Urothelium cell line (cell line): ENCODE results near the gene OSBPL10.
"Not testable (repeated sequence)": the region's sequence is repeated elsewhere in the genome, so short reads cannot be mapped to it uniquely, and the experiment has no call there.

Experiments used
- DNase-seq: peaks from one replicate; pipeline ENCODE4 v3.0.0; 2011; ENCODE audit warnings: low spot score, mixed read lengths
- FAIRE-seq: peaks from 2 replicates; lab custom pipeline; 2011; peaks lifted over from hg19 to GRCh38; lab: Jason Lieb, UNC

Gene OSBPL10

DNA sequence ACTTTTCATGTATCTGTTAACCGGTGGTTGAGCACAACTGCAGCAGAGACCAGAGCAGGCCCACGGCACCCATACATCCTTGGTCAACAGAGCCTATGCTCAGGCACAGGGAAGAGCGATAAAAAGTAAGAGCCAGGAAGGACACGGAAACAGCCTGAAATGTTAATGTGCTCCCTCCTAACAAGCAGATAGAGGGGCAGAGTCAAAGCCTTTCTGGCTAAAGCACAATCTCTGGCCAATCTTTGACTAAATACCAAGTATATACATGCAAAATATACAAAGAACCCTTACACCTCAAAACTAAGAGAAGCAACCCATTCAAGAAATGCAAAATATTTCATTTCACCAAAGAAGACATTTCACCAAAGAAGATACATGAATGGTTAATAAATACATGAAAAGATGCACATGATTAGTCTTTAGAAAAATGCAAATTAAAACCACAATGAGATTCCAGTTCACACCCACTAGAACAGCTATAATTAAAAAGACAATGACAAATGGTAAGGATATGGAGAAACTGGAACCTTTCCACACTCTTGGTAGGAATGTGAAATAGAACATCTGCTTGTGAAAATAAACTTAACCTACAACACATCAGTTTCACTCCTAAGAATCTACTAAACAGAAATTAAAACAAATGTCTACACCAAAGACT, 88.0 kb downstream of the OSBPL10 start:
- FAIRE-seq (no peak), DNase-seq (no peak)

DNA sequence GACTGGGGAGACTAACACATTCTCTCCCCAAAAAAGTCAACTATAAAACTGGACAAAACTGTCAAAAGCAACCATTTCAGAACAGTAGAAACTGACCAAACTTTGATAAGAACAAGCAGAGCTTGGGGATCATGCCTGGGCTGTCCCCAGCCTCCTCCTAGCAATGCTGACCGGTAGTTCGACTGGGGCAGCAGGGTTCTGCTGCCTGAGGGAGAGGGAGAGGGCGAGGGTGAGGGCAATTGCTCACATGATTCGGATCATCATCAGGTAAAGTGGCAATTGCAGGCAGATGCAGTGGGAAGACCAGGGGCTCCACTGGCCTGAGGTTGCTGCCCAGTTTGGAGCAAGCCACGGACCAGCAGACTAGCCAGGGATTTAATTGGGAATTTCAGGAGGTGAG, 88.6 kb downstream of the OSBPL10 start:
- FAIRE-seq: no peak
- DNase-seq: no peak

DNA sequence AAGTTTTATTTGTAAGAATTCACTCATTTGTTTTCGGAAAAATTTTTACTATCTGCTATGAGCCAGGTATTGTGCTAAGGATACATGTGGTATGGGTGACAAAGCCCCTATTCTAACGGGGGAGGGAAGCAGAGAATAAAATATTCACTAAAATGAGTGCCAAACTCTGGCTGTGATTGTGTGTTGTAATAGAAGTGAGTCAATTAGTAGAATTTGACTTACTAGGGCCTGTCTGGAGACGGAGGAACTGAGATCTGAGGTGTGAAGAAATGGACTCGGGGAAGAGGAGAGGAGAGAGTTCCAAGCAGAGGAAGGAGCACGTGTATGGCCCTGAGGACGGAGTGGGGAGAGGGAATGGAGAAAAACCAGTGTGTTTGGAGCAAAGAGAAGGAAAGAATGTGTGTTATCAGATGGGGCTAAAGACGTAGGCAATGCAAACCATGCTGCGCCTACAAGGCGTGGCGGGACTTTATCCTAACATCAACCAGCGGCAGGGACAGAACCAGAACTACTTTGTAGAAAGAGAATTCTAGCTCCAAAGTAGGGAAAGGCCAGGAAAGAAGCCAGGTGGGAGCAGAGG, 89.1 kb downstream of the OSBPL10 start:
- no peak for DNase-seq
- no peak for FAIRE-seq

DNA sequence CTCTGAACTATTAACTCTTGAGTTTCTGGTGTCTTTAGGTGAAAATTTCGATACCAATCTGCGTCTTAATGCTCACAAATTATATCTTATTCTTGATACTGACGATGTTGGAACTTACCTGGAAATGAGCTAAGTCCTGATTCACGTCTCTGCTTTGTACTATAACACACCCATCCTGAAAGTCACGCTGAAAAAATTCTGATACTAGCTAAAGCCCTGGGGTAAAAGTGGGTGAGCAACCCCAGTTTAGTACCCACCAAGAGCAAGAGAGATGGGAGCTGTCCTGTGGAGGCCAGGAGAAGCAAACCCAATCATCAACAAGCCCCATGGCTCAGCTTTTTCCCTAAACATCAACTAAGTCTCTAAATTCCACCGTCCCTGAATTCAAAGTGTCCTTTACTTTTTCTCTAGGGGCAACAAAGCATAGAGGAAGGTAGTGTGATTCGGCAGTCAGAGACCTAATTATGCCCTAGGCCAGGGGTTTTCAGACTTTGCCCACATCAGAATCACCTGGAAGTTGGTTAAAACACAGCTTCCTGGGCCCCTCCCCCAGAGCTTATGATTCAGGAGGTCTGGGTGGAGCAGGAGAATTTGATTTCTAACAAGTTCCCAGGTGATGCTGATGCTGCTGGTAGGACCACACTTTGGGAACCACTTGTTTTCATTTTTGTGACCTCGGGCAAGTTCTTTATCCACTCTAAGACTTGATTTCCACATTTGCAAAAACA, 90.2 kb downstream of the OSBPL10 start:
- DNase-seq: no peak
- no peak for FAIRE-seq

DNA sequence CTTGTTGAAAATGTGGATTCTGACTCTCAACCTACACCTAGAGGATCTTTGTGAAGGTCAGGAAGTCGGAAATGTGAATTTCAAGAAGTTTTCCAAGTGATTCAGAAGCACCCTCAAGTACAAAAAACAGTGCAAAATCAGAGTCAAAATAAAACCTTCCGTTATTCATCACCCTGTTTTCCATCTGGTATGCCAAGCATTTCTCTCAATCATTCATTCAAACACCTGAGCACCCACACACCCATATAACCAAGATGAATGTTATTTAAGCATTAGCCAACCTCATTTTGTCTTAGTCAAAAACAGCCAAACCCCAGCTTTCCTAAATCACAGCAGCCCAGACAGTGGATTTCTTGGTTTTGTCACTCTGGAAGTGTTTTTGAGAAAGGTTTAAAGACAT, 91.1 kb downstream of the OSBPL10 start:
- DNase-seq: no peak
- FAIRE-seq: no peak

DNA sequence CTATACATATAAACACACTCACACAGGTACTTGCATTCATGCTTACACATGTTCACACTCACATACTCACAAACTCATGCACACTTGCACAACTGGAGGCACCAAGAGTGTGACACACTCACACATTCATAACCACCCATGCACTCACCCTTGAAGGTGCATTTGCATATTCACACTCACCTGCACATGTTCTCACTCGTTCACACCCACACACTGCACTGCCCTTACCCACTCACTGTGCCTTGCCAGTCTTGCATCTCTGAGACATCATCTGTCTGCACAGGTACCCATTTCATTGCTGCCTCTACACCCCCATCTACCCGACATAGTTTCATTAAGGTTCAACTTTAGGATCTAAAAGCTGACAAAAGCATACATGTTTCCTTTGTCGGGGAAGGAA, 95.8 kb downstream of the OSBPL10 start:
- FAIRE-seq (no peak), DNase-seq (no peak)

DNA sequence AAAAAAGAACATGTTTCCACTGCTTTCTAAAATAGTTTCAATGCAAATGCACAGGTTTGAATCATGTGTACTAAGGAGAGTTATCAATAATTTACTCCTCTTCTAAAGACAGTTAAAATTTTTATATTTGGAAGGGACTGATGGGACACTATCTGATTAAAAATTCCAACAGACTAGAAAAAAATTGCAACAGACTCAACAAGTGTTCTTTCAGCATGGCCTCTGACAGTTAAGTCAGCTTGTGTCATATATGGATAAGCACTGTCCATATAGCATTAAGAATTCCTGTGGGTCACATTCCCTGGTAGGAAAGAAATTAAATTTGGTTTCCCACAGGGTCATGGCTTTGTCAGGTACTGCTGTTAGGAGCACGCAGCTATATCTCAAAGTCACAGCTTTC, 96.8 kb downstream of the OSBPL10 start:
- DNase-seq (no peak), FAIRE-seq (no peak)

DNA sequence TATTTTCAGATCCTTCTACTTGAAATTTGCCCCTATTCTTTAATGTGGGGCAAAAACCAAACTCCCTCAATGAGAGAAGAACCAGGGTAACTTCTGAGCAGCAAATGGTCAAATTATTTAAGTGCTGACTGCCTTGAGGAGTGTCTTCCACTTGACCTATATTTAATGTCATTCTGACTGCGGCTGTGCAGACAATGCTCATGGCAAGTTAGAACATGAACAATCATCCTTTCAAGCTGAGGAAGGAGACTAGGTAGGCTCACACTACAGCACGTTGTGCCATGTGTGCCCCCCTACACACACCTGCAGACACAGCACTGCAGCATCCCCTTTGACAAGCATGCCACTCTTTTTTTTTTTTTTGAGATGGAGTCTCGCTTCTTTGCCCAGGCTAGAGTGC, 98.2 kb downstream of the OSBPL10 start:
- DNase-seq: no peak
- no peak for FAIRE-seq

DNA sequence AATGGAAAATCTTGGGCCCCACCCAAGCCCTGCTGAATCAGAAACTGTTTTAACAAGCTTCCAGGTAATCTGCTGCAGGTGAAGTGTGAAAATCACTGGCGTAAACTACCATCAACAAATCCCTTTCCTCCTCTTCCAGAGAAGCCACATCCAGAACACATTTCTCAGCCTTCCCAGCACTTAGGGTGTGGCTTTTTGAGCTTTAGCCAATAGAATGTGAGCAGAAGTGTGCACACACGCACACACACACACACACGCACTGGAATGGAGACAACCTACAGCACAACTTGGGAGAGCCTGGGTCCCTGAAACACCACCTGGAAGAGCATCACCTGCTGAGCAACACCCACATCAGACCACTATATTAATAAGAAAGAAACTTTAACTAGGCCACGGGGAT, 98.6 kb downstream of the OSBPL10 start:
- DNase-seq (no peak), FAIRE-seq (no peak)

DNA sequence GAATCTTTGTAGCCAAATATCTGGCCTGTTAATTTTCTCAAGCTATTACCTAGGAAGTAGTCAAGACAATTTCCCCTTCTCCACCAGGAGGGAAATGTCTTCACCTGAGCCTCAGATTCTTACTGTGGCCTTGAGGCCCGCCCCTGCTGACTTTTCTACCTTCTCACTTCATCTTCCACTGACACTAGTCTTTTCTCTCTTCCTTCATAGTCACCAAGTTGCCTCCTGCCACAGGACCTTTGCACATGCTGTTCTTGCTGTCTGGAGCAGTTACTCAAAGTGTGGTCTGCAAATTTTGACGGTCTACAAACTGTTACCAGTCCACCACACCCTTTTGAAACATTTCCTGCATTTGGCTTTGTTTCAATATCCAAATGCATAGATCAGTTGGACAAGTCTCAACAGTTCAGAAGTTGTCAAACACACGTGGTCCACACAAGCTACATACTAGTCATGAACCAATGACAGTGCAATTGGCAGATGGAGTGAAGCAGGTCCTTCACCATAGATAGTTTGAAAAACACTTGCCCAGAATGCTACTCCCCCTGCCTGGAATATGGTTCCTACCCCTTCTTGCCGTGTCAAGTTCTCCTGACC, 100.5 kb downstream of the OSBPL10 start:
- no peak for FAIRE-seq

DNA sequence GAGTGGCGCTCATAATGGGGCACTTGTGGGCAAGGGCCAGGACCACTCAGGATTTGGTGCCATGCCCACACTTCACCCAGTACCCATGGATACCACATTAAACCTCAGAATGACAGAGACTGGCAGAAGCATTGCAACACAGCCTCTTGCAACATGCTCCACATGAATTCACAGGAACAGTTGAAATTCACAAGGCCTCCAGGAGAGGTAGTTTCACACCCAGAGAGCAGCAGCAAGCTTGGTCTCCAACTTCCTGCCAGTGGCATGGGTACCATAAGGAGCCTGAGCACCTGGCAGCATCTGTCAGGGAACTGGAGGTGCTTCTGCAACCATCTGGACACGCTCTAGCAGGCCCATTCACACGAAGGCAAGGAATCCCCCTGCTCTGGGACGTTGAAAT, 101.0 kb downstream of the OSBPL10 start:
- DNase-seq: no peak
- FAIRE-seq: no peak

More for the DNA sequence above, 100.5 kb downstream of the OSBPL10 start:
- DNase-seq: no peak

DNA sequence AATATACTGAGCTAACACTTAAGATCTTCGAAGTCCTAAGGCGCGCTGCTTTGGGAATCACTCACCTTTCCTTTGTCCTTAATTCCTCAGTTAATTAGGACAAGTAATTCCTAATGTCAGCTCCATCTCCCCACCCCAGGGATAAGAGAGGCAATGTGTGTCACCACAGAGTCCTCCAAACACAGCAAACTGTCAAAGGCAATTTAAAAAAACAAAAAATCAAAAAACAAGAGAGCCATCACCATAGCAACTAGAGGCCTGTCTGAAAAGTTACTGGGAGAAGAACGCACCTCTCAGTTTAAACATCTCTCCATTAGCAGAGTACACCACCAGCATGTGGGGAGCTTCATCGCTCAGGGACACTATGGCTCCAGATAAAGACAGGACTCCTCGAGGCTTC, 101.7 kb downstream of the OSBPL10 start:
- DNase-seq (no peak), FAIRE-seq (no peak)

DNA sequence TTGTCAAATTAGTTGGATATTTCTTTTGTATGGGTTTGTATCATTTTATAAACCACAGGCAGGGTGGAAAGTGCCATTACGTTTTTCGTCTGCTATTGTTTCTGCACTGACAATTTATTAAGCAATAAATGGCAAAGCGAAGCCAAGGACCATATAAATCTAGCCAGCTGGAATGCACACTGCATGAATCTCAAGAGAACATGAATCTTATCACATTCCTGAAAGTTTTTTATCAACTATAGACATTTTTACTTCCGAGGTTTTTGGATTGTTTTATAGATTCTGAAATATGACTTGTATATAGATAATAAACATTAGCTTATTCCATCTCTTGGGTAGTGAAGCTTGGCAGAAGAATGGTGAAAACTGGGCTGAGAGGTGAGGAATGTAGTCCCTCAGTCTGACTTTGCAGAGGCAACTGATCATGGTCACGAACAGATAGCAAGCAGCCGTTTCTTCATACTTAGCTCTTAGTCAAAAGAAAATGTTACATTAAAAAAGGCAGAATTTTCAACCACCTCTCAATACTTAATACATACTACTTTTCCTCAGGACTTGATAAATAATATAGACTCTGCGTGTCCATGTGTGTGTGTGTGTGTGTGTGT, 102.7 kb downstream of the OSBPL10 start:
- FAIRE-seq: no peak
- no peak for DNase-seq

DNA sequence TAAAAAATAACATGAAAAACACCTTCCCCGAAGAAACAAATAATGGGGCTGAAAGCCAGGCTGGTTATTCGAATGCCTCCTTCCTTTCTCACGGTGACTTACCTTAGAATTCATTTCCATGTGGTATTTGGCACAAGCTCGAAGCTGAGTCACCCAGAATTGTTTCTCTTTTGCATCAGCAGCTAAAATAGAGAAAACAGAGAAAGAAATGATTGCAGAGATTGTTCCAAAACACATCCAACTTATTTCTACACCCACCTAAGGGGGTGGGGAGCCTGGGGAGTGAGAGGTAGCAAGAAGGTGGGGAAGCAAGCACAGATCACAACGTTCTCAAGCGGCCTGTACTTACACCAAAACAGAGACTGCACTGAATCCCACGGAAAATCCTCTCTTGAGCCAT, 104.7 kb downstream of the OSBPL10 start:
- DNase-seq (peak; percentile 36), FAIRE-seq (no peak)

DNA sequence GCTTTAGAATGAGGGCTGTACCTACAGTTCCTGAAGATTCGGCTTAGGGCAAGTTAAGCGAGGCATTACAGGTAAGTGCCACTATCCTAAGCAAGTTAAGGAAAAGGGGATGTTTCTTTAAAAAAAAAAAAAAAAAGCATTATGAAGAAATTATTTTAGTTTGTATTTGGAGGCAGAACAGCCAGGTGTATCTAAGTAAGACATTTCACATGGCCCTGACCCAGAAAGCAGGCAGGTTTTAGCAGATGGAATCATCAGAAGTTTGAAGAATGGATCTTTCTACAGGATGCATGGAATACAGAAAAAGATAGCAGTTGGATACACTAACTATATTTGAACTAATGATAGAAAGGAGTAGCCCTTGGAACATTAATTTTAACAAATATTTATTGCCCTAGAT, 105.6 kb downstream of the OSBPL10 start:
- FAIRE-seq (no peak), DNase-seq (no peak)

DNA sequence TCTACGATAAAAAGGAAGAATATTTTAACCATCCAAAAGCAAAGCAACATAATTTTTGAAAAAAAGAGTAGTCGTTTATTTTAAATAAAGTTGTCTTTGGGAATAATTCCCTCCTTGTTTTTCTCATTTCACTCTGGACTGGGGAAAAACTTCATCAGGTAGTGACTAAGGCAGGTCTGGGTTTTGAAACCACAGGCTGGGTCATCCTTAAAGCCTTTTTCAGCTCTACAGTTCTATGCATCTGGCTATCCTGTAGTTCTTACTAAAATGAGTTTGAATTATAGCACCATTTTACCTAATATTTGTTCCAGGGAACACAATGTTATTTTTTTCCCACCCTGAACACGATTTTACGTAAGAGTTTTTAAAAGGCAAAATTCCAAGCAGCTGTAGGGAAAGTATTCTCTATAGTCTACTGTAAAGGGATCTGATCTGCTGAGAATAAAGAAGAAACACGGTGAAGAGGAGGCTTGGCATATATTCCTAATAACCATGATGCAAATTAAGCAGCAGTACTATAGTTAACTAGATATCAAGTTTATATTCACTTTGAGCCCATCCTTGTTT, 107.7 kb downstream of the OSBPL10 start:
- DNase-seq (no peak), FAIRE-seq (no peak)

DNA sequence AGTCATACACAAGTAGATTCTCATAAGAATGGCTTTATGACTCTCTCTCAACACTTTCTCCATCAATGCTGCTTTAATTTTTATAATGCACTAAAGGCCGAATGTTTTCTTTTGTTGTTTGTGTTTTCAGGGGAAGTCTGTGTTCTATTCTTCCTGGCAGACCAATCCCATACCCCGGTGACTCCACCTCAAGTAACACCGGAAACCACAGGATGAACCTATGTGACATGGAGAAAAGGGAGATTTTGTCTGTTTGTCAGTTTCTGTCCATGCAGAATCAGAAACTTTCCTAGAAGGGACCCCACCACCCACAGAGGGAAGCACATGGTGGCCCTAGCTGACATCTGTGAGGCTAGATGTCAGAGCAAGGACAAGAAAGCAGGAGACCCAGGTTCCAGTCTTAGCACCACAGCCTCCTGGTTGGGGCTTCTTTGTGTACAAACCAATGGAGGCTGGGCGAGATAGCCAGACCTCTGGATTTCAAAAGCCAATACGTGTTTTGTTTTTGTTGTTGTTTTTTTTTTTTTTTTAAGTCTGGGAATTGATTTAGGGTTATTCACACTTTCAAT, 109.0 kb downstream of the OSBPL10 start:
- DNase-seq: no peak
- no peak for FAIRE-seq

DNA sequence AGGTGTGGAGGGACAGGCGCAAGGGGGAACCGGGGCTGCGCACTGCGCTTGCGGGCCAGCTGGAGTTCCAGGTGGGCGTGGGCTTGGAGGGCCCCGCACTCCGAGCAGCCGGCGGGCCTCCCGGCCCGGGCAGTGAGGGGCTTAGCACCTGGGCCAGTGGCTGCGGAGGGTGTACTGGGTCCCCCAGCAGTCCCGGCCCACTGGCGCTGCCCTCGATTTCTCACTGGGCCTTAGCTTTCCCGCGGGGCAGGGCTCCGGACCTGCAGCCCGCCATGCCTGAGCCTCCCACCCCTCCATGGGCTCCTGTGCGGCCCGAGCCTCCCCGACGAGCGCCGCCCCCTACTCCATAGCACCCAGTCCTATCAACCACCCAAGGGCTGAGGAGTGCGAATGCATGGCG, 111.0 kb downstream of the OSBPL10 start:
- not testable (repeated sequence) for DNase-seq, FAIRE-seq

DNA sequence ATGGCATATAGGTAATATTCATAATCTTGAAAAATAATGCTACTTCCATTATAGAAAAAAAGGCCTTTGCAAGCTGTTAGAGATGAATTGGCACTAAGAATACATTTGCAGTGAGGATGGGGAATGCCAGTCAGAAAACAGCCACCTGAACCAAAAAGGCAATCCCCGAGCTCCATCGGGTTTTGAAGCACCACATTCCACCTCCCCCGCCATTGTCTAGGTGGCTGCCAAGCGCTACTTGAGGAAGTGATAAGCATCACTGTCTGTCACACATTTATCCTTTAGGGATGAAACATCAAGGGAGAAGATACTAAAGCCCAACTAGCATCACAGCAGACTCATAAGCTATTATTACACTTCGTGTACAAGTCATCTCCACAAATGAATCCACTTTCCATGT, 112.8 kb downstream of the OSBPL10 start:
- no peak for DNase-seq
- no peak for FAIRE-seq

DNA sequence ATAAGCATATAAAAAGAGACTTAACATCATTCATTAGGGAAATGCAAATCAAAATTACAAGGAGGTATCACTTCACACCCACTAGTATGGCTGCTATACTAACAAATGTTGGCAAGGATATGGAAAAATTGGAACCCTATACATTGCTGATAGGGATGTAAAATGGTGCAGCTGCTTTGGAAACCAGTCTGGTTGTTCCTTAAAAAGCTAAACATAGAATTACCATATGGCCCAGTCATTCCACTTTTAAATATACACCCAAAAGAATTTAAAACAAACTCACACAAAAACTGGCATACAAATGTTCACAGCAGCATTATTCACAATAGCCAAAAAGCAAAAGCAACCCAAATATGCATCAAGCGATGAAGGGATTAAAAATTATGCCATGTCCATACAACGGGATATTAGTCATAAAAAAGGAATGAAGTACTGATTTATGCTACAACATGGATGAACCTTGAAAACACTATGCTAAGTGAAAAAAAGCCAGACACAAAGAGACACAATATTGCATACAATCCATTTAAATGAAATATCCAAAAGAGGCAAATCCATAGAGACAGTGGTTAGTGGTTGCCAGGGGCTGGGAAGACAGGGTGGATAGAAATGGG, 118.3 kb downstream of the OSBPL10 start:
- DNase-seq (no peak), FAIRE-seq (no peak)
